Activated CD8-positive, alpha-beta memory T cell treated with anti-CD3 and anti-CD28 coated beads for 1 hour (primary cell): ENCODE measurements around the gene ABCA5.
"Not testable (repeated sequence)": the region's sequence is repeated elsewhere in the genome, so short reads cannot be mapped to it uniquely, and the experiment has no call there.

ENCODE experiments used
- DNase-seq, 2 donors: peaks; one replicate each; pipeline ENCODE4 v3.0.0-alpha.2; 2020; ENCODE audit warnings: low read depth in 1 of 2; ENCODE audit errors: extremely low read depth in 1 of 2

Gene ABCA5

DNA sequence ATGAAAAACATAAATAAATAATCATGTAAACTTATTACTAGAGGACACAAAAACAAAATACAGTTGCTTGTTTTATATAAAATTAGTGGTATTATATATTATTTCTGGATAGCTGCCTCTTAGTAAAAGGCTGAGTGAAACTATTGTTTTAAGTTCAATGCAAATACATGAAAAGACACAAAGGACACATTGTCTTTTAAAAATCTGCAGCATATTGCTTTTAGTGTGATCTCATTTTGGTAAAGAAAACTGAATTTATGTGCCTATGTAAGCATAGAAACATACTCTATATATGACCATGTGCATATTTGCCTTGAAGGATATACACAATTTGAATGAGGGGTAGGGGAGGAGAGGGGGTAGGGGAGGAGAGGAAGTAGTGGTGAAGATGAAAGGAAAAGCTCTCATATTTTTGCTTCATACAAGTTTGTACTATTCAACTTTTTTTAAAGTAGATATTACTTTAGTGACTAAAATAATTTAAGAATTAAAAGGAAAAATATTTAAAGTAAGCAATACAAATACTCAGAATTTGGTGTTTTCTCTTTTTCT is 104.2 kb downstream of the ABCA5 start:
- DNase-seq, result no peak

DNA sequence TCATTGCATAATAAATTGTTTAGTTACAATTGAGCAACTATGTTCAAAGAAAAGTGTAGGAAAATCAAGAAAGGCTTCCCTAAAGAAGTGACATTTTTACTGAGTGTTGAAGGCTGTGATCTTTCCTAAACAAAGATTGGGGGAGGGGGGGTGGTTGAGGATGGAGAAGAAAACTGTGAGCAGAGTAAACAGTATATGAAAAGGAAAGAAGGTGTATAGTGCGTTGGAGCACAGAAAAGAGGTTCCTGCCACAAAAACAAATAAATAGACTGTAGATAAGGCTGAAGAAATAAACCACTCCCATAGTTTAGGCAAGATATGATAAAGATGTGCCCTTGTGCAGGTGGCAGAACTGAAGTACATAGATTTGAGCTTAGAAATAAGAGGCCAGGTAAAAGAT is 106.8 kb downstream of the ABCA5 start:
- no peak for DNase-seq

GRCh38 chr17:69218986-69219385 is 107.9 kb downstream of the ABCA5 start:
- no peak for DNase-seq

DNA sequence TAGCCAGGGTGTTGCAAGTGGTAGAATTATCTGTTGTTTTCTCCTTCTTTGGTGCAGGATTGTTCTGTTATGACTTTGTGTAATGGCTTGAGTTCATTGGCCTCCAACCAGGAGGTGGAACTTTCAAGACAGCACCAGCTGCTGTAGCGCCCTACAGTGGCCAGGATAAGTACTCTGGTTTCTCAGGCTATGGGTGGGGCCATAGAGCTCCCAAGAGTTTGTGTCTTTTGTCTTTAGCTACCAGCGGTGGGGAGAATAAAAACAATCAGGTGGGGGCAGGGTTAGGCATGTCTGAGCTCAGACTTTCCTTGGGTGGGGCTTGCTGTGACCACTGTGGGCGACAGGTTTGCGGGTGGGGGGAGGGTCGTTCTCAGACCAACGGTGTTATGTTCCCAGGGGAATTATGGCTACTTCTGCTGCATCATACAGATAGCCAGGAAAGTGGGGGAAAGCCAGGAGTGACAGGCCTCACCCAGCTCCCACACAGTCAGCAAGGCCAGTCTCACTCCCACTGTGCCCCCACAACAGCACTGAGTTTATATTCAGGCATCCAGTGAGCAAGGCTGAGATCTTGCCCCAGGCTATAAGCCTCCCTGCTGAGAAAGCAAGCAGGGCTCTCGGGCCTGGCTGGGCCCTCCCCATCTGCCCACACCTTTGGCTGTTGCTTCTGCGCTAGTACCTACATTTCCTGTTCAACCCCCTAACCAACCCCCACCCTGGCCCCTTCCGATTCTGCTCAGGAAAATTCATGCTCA is 113.7 kb downstream of the ABCA5 start:
- DNase-seq, result no peak

DNA sequence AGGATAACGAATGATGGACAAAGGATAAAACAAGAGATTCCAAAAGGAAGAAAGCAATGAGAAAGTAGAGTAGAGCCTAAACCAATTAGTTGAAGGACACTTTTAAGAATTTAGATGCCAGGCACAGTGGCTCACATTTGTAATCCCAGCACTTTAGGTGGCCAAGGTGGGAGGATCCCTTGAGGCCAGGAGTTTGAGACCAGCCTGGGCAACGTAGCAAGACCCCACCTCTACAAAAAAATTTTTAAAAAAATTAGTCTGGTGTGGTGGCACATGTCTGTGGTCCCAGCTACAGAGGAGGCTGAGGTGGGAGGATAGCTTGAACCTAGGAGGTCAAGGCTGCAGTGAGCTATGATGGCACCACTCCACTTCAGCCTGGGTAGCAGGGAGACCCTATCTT is 118.3 kb downstream of the ABCA5 start:
- DNase-seq, result no peak

DNA sequence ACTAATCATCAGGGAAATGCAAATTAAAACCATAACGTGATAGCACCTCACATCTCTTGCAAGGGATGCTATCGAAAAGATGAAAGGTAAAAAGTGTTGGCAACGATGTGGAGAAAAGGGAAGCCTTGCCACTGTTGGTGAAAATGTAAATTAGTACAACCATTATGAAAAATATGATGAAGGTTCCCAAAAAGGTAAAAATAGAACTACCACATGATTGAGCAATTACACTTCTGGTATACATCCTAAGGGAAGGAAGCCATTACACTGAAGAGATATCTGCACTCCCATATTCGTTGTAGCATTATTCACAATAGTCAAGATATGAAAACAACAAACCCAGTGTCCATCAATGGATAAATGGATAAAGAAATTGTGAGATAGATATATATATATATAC is 119.8 kb downstream of the ABCA5 start:
- no peak for DNase-seq

DNA sequence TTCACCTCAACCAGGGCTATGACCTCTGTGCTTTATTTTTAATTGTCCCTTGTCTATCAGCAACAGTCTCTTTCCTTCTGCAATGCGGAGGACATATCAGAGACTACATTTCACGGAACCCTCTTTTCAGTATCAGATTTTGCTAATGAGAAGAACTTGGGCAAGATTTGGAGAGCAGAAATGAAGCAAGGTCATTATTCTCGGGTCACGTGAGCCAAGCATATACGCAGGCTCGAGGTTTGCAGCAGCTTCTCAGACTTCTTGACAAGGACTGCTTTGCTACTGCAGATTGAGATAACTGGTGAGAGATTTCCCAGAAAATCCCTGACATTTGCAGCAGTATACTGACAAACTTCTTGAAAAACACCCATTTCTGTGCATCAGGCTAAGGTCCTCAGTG is 128.7 kb downstream of the ABCA5 start:
- DNase-seq, result no peak

DNA sequence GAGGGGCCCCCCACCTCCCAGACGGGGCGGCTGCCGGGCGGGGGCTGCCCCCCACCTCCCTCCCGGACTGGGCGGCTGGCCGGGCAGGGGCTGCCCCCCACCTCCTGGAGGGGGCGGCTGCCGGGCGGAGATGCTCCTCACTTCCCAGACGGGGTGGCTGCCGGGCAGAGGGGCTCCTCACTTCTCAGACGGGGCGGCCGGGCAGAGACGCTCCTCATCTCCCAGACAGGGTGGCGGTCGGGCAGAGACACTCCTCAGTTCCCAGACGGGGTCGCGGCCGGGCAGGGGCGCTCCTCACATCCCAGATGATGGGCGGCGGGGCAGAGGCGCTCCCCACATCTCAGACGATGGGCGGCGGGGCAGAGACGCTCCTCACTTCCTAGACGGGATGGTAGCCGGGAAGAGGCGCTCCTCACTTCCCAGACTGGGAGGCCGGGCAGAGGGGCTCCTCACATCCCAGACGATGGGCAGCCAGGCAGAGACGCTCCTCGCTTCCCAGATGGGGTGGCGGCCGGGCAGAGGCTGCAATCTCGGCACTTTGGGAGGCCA is 130.8 kb downstream of the ABCA5 start:
- not testable (repeated sequence) for DNase-seq
